ENCODE data around the gene FIGN. TPM values are rescaled to one million over a fixed set of nuclear protein-coding genes. Genes with fewer than 3 reads are reported as not detected.

Gene FIGN
- total RNA-seq, 1 experiment from 2014 or later = 3.6 TPM

DNA sequence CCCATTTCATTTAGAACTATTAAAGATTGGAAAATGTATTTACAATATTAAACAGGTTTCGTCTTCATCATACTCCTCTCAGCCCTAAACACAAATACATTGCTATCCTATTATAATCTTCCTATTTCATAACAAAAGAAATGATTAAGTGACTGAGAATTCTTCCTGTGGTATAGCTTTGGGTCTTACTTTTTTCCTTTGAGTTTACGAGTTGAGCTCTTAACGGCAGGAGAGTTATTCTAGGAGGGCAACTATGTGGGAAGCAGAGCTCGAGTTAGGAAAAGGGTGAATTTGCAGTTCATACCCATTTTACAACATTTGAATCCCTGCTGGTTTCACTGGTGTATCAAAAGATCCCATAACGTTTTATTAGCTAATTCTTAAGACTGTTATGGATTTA is 105.0 kb downstream of the FIGN start:
- no peak for DNase-seq (ENCODE audit: extremely low read depth, low read depth)

DNA sequence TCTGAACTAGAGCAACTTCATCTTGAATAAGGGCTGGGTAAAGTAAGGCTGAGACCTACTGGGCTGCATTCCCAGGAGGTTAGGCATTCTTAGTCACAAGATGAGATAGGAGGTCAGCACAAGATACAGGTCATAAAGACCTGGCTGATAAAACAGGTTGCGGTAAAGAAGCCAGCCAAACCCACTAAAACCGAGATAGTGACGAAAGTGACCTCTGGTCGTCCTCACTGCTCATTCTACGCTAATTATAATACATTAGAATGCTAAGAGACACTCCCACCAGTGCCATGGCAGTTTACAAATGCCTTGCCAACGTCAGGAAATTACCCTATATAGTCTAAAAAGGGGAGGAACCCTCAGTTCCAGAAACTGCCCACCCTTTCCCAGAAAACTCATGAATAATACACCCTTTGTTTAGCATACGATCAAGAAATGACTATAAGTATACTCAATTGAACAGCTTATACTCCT is 109.1 kb downstream of the FIGN start:
- no peak for DNase-seq (ENCODE audit: extremely low read depth, low read depth)

DNA sequence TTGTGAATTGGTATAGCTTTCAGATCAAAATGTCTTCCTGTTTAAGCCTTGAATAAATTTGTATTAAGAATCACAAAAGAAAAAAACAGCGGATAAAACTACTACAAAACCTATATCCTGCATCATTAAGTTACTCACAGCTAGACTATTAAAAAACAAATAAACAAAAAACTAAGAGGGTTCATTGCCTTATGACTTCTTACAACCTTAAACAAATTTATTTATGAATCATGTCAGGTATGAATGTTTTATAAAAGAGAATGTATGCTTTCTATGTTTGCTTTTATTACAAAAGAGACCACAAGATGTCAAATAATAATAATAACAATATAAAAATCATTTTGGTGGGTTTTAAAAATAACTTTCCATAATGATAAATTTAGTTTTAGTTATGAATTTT is 109.6 kb downstream of the FIGN start:
- no peak for DNase-seq (ENCODE audit: extremely low read depth, low read depth)

DNA sequence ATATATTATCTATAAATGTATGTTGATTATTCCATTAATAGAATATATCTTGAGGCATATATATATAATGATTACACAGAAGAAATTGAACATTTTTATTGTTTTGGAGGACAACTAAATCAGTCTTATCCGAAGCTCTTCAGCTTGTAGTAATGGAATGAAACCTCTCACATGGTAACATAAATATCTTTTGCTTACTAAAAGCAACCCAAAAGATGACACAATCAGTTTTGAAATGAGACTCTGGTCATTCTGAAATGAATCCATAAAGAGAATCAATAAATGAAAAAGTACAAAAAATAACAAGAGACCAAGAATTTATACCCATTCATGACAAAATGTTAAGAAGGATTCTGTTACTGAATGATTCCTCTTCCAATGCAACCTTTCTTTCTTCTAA is 110.2 kb downstream of the FIGN start:
- no peak for DNase-seq (ENCODE audit: extremely low read depth, low read depth)

DNA sequence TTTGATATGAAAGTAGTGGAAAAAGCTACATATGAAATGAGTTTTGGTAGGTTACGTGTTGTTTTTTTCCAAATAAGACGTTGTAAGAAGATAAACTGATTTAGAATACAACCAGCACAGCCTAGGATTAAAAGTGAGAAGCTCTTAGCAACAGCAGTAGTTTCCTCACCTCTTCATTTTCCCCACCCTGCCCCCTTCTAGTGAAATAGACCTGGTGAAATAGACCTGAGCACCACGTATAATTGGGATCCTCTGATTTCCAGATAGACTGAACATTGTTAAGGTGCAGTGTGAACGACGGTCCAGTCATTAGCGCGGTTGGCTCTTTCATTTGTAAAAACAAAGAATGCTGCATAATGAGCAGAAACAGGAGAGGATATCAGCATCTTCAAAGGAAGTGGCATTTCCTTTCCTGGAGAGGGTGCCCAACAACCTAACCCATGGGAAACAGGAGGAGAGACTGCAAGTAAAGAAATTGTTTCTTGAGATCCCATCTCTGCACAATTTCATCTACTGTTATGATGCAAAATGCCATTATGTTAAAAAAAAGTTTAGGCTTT is 114.3 kb downstream of the FIGN start:
- no peak for DNase-seq (ENCODE audit: extremely low read depth, low read depth)

DNA sequence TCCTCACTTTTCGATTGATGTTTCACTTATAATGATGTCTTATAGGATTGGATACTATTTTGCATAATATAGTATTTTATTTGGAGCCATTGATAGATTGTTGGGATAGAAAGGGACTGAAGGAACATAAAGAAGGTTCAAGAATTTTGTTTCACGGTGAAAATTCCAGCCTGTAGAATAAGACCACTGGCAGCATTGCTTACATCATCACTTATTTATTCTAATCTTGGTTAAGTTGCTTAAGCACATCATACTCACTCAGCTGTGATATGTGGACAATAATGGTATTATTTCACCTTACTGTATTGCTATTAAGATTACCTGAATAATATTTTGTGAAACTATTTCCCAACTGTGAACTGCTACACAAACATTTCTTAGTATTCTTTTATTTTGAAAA is 118.3 kb downstream of the FIGN start:
- no peak for DNase-seq (ENCODE audit: extremely low read depth, low read depth)

DNA sequence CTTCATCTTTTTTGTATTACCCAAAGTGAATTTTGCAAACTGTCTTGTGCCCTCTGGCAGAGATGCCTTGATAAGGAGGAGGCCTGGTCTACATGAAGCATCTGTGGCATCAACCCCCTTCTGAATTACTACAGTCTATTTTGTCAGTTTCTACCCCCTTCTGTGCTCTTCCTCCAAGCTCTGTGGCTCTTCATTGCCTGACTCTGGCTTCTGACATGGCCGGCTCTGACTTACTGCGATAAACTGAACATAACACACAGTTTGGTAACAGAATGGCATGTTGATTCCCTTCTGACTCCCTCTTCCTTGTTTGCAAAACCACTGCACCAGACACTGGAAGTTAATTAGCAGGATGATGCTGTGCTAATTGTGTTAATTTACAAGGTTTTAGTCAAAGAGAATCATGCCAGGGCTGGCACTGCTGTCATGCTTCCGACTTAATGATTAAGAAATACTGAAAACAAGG is 122.5 kb downstream of the FIGN start:
- no peak for DNase-seq (ENCODE audit: extremely low read depth, low read depth)

DNA sequence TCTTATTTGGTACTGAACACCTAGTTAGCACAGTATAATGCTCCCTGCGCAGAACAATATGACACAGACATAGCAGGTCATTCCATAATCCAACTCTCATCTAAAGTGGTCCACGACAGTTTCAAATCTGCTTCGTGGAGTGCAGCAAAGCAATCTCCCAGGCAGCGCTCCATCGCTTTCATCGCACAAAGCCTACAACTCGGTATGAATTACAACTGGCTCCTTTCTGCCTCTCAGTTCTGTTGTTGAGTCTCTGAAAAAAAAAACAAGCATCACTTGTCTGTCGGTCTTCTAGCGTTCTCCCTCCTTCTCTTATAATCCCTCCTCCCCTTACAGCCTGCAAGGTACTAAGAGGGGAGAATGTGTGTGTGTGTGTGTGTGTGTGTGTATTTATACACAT is 123.5 kb downstream of the FIGN start:
- DNase-seq (ENCODE audit: extremely low read depth, low read depth) = no peak

DNA sequence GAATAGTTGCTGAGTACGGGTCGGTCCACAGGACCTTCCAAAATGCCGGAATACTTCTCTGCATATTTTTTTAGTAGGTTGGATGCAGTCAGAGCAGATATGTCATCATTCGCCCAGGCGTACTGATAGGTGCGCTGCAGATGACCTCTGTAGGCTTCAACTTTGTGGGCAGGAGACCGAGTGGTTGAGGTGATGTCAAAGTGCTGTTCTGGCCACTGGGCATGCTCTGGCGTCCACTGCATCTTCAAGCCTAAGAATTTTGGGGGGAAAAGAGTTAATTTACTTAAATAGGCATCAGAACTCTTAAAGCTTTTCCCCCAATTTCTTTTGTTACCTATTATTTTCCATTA is 124.3 kb downstream of the FIGN start:
- no peak for DNase-seq (ENCODE audit: extremely low read depth, low read depth)

DNA sequence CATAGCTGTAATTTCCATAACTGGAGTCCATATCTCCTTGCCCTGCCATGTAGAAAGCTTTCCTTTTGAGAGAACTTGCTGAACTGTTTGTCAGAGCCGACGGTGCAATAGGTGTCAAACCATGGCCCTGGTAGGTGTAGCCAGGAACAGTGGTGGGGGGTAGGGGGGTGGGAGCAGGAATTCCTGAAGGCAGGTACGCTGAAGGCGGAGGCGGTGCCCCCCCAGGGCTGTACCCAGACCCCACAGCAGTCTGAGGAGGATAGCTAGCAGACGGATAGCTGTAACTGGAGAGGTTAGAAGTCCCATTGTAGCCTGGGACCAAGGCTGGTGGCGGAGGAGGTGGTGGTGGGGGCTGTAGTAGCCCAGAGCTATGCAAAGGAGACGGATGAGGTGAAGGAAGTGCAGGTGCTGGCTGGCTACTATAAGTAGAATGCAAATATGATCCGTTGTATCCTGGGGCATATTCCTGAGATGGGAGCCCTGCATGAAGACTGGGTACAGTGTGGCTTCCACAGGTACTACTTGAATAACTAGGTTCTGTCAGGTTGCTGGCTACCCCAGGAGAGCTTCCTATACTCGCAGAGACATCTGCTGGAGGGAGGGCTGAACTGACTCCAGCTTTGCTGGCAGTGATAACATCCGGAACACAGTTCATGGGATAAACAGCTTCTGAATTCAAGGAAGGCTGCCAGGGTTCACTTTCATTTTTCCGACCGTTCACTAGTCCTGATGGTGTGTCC is 124.8 kb downstream of the FIGN start:
- no peak for DNase-seq (ENCODE audit: extremely low read depth, low read depth)

DNA sequence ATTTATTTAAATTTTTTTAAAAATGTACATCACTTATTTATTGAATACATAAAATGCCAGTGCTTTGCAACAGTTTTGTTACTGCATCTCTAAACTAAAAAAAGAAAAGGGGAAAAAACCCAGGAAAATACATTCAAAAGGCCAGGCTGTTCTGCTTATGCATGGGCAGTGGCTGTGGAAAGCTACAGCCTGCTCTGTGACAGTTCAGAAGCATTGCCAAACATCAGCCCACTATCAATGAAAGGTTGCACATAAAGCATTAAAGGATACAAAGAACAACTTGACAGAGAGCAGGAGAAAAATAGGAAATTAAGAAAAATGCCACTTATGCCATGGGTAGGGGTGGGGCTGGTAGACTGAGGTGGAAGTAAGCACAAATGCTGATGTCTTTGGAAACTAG is 128.2 kb downstream of the FIGN start:
- no peak for DNase-seq (ENCODE audit: extremely low read depth, low read depth)

DNA sequence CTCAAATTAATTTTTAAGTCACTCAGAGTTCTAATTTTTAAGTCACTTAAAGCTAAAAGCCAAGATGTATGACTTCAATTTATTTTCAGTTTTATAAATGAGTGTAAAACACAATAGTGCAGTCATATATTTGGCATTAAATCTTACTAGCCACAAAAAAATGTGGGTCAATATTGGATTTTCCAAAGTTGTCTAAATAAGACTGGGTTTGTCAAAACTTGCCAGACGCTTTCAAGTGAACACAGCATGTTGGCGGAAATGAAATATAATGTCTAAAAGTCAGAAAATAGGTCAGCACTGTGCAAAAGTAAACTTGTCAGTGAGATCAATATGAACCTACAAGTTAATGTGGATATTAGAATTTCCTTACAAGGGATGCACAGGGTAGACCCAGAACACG is 128.9 kb downstream of the FIGN start:
- DNase-seq (ENCODE audit: extremely low read depth, low read depth) = no peak

DNA sequence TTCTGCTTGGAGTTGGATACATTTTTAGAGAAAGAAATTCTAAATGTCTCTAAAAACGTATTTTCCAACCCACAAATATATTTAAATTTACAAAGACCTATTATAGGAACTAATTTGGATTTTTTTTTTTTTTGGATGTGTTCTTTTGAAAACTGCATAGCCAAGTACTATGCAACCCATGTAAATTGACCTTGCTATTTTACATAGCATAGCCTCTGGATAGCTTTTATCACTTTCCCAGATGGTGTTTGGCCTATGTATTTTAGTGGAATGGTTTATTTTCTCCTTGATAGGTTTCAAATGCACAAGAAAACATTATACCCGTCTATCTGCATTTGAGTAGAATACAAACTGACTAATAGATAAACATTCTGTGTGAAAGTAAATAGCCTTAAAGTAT is 130.0 kb downstream of the FIGN start:
- no peak for DNase-seq (ENCODE audit: extremely low read depth, low read depth)

DNA sequence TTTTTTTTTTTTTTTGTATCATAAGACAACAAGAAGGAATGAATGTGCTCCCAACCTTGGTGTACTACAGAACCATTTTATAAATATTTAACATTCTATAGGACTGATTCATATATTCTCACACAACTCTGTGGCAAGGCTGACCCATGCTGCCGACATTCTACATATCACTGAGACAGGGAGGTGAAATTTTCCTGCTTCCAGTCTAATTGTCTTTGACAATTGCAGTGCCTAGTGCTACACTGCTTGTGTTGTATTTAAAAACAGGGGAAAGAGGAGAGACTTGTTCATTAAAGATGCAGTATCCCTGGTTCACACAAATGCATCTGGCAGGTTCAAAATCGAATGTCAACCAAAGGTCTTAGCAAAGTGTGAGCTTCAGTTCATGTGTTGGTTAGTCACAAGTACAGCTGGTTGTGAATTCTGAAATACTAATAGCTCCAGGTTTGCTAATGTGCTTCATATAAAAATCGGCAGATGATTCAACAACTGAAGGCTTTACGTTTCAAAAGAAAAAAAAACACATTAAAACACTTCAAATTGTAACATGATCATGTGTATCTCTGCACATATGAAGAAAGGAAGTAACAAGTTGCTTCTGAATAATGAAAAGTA is 130.8 kb downstream of the FIGN start:
- DNase-seq (ENCODE audit: extremely low read depth, low read depth) = peak; percentile 68

DNA sequence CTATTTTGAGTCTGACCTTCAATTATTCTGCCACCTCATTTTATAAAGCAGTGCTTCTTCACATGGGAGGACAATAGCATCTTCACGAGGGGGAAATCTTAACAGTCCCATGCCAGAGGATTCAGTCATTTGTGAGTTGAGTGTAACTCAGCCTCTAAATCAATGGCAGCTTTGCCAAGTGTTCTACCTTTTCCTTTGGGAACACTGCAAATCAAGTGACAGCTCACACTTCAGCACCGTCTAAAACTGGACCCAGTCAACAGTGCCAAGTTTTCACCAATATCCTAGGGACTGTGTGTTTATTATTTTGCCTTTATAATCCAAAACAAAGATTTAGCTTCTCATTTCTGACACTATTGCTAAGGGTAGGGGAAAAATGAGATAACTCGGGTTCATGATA is 133.6 kb downstream of the FIGN start:
- DNase-seq (ENCODE audit: extremely low read depth, low read depth) = no peak

DNA sequence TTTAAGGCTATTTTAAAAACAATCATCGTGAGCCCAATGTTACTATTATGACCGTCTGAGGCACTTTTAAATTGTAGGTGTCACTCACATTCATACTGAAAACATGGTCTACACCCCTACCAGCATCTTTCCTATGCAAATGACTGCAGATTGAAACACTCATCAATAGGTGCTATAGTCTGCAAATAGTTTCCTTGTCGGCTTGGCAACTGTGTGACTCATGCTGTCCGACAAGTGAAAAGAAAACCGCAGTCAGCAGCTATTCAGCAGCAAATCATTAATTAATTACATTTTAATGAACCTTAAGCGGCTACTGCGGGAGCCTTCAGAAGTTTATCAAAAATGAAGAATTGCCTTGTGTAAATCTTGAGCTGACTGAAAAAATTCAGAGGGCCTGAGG is 134.4 kb downstream of the FIGN start:
- DNase-seq (ENCODE audit: extremely low read depth, low read depth) = no peak

DNA sequence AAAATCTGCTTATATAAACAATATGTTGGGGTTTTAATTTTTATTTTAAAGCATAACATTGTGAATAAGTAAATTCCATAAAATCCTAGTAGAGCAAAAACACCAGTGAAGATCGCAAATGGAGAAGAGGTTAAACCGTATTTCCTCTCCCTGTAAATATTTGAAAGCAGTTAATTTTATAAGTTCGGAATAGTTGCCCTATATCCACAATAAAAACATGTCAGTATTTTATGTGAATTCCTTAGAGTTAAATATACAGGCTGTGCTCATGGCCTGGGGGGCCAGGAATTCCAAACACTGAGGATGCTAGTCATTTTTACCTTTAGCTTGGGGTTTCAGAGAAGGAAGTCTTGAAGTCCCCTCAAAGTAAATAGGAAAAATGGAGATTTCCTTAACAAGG is 135.0 kb downstream of the FIGN start:
- DNase-seq (ENCODE audit: extremely low read depth, low read depth) = no peak

DNA sequence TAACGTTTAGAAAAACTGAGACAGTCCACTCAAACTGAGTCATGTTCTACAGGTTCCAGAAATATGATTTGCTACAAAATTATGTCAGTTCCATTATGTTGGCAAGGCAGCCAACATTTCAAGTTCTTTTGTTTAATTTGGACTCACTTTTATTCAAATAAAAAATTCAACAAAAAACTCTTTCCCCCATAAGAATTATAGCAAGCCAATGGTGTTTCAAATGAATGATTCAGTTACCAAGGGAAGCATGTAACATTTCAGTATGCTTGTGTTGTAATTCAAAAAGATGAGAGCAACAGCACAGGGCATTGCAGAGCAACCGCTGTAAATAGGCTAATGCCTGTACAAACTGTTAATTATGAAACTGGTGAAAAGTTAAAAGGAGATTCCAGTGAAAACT is 140.8 kb downstream of the FIGN start:
- no peak for DNase-seq (ENCODE audit: extremely low read depth, low read depth)

DNA sequence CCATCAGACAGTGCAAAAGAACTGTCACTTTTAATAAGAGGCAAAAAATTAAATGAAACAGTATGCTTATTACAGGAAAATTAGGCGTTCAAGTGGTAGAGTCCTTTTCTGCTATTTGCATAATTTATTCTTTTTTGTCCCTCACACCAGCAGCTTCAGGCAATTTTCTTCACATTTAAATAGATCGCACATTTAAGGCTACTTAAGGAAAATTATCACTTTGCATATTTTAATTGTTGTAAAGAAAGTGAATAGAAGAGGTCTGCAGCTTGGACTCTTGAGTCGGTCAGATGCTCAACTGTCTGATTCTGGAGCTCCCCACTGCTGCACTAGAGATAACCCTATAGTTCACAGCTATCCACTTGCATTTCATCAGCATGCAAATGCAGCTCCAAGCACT is 141.3 kb downstream of the FIGN start:
- DNase-seq (ENCODE audit: extremely low read depth, low read depth) = no peak

DNA sequence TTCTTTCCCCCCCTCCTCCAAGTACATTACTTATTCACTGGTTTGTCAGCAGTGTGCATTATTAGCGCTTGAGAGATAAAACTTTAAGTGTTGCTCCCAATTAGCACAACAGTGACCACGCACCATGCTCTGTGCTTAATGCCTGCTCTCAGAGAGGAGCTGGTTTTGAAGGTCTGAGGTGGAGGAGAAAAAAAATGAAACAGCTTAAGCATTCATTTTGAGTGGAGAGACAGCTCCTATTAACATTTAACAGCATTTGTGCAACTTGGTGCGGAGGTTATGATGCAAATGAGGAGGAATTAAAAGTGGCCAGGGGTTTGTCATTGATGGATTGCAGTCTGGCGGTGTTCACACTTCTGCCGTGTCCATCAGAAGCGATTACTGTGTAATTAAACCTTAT is 141.8 kb downstream of the FIGN start:
- DNase-seq (ENCODE audit: extremely low read depth, low read depth) = no peak

DNA sequence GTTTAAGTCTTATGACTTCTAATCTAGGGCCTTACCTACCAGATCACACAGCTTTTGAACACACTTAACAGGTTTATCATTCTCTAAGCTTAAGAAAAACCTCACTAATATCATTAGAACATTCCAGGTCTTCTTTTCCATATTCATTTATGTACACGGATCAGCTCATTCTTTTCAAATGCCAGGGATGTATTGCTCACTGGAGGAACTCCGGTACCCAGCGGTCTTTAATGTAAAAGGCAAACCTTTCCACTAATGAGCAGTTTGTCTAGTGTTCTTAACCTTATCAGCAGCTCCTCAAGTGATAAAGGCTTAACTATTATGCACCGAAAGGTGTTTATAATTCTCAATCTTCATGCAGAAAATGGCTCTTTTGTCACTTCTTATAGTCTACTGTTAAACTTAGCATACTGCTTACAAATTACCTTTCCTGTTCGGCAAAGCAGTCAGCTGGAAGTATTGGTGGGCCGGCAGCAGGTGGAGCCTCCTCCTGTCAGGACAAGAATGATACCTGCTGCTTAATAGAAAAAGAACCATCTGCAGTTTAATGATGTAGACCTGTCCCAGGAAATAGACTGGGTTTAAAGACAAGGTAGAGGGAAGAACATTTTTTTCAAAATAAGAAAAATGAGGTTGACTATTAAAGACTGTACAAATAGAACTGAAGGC is 142.7 kb downstream of the FIGN start:
- no peak for DNase-seq (ENCODE audit: extremely low read depth, low read depth)

DNA sequence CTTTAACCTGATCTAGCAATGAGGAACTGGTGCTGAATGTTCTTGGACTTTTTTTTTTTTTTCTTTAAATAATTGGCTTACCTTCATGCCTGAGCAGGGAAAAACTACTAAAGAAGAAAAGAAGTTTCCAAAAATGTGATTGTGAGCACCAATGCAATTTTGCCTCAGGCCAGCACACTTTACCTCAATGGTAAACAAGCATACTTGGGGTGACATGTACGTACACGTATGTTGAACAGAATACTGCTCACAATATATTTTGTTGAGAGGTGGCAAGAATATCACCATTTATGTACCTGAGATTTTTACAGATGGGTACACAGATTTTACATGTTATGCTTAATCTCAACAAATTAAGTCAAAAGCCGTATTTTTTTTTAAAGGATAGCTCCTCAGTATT is 144.3 kb downstream of the FIGN start:
- no peak for DNase-seq (ENCODE audit: extremely low read depth, low read depth)
